Measurements from ENCODE around the gene ATP8A2.

- TF ChIP-seq CTCF (IDR thresholded peaks at IDR 0.05; ENCODE audit: low read depth, low read length, missing input control): no peak
- no peak for TF ChIP-seq MAX (IDR thresholded peaks at IDR 0.05)
- no peak for TF ChIP-seq RAD21 (IDR thresholded peaks at IDR 0.05)
- no peak for TF ChIP-seq FOXA1 (IDR thresholded peaks at IDR 0.05)
- TF ChIP-seq REST (IDR thresholded peaks at IDR 0.05): no peak
- no peak for TF ChIP-seq TAF1 (conservative IDR thresholded peaks at IDR 0.05)
- no peak for TF ChIP-seq RXRA (IDR thresholded peaks at IDR 0.05)
- no peak for TF ChIP-seq GABPA (IDR thresholded peaks at IDR 0.05 in 1 of 2, conservative IDR thresholded peaks at IDR 0.05 in 1 of 2)
- TF ChIP-seq ZBTB33 (IDR thresholded peaks at IDR 0.05): no peak
- TF ChIP-seq YY1 (IDR thresholded peaks at IDR 0.05): no peak
- no peak for TF ChIP-seq HNF4A (conservative IDR thresholded peaks at IDR 0.05)
Observed at GRCh38 chr13:25630329-25630900, 258.6 kb downstream of the ATP8A2 start.

Data from liver (tissue), 3 donors.